SK-N-SH (cell line): ENCODE measurements around the gene MICB. TPM values are rescaled to one million over a fixed set of nuclear protein-coding genes. Genes with fewer than 3 reads are reported as not detected.

ENCODE experiments used
- CTCF ChIA-PET: fragments of 300-600, 350-600 bp; formaldehyde crosslinking; extraction: SDS; loops from one replicate; lab custom pipeline; 2021; lab: Yijun Ruan, JAX
- POLR2A ChIA-PET: fragments of 350-600 bp; sonication (Branson Sonifier 250); formaldehyde crosslinking; extraction: SDS; loops from one replicate; lab custom pipeline; 2020; ENCODE audit warnings: antibody characterized with exemption, inconsistent platforms; lab: Yijun Ruan, JAX
- DNase-seq: peaks from one replicate; pipeline ENCODE4 v3.0.0; 2012
- H2AFZ ChIP-seq: fragments of 200-600 bp; sonication (generic); 2 replicates; pipeline ENCODE4 v1.8.1; 2016; ENCODE audit warnings: antibody characterized with exemption, mild to moderate bottlenecking, low read depth
- H3F3A ChIP-seq: fragments of 200-600 bp; sonication (generic); replicated peaks from 2 replicates; pipeline ENCODE3; 2016; ENCODE audit warnings: antibody characterized with exemption, mild to moderate bottlenecking; ENCODE audit not compliant: insufficient read depth
- H3K27ac ChIP-seq, 2 experiments: fragments of 200-500 bp in 1 of 2; fragments of 200-600 bp in 1 of 2; sonication (Bioruptor generic) in 1 of 2; sonication (generic), shearing (Covaris generic) in 1 of 2; 2 replicates each; pipeline versions ENCODE4 v1.5.1 to v1.6.1; 2014 to 2016; ENCODE audit warnings: low read depth in 2 of 2, inconsistent platforms in 1 of 2, low read length in 1 of 2, mild to moderate bottlenecking in 1 of 2, mixed read lengths in 1 of 2
- H3K27me3 ChIP-seq: fragments of 200-600 bp; sonication (generic), shearing (Covaris generic); 2 replicates; pipeline ENCODE4 v1.6.1; 2016; ENCODE audit warnings: mixed run types; ENCODE audit not compliant: insufficient read depth
- H3K36me3 ChIP-seq, 2 experiments: fragments of 200-500 bp in 1 of 2; fragments of 200-600 bp in 1 of 2; sonication (Bioruptor generic) in 1 of 2; sonication (generic) in 1 of 2; replicated peaks in 1 of 2; 2 replicates each; pipeline versions ENCODE3 to v1.5.1; 2014 to 2016; ENCODE audit warnings: low read length in 1 of 2, mild to moderate bottlenecking in 1 of 2; ENCODE audit not compliant: insufficient read depth in 2 of 2, control insufficient read depth in 1 of 2
- H3K4me1 ChIP-seq, 2 experiments: fragments of 200-500 bp in 1 of 2; fragments of 200-600 bp in 1 of 2; sonication (Bioruptor generic) in 1 of 2; sonication (generic), shearing (Covaris generic) in 1 of 2; 2 replicates each; pipeline versions ENCODE4 v1.5.1 to v1.6.1; 2014 to 2016; ENCODE audit warnings: low read depth in 1 of 2, low read length in 1 of 2, mixed run types in 1 of 2; ENCODE audit not compliant: insufficient read depth in 2 of 2, control insufficient read depth in 1 of 2
- H3K4me2 ChIP-seq: fragments of 200-600 bp; sonication (generic), shearing (Covaris generic); 2 replicates; pipeline ENCODE4 v1.6.1; 2017; ENCODE audit warnings: mixed run types
- H3K4me3 ChIP-seq, 2 experiments: fragments of 200-500 bp in 1 of 2; fragments of 200-600 bp in 1 of 2; sonication (Bioruptor generic) in 1 of 2; sonication (generic), shearing (Covaris generic) in 1 of 2; 2 replicates each; pipeline versions ENCODE4 v1.5.1 to v1.8.1; 2014 to 2016; ENCODE audit warnings: low read depth in 2 of 2, inconsistent platforms in 1 of 2, low read length in 1 of 2, mild to moderate bottlenecking in 1 of 2, mixed read lengths in 1 of 2, moderate library complexity in 1 of 2
- H3K79me2 ChIP-seq: fragments of 200-600 bp; sonication (generic); 2 replicates; pipeline ENCODE4 v1.8.1; 2017; ENCODE audit warnings: mild to moderate bottlenecking; ENCODE audit not compliant: insufficient read depth
- H3K9ac ChIP-seq: fragments of 200-600 bp; sonication (generic); 2 replicates; pipeline ENCODE4 v1.6.1; 2017; ENCODE audit warnings: mixed run types
- H3K9me2 ChIP-seq: fragments of 200-600 bp; sonication (generic); 2 replicates; pipeline ENCODE4 v1.6.1; 2017; ENCODE audit warnings: mixed run types
- H3K9me3 ChIP-seq: fragments of 200-600 bp; sonication (generic); 2 replicates; pipeline ENCODE4 v1.6.1; 2017; ENCODE audit warnings: mixed run types, mild to moderate bottlenecking, moderate library complexity
- H4K20me1 ChIP-seq: fragments of 200-600 bp; sonication (generic); 2 replicates; pipeline ENCODE4 v1.6.1; 2017; ENCODE audit warnings: mild to moderate bottlenecking, mixed run types; ENCODE audit not compliant: insufficient read depth
- EP300 ChIP-seq, 2 experiments: IDR thresholded peaks; 2 replicates each; pipeline versions ENCODE4 v1.4.0 to v1.6.1; 2012; ENCODE audit warnings: borderline replicate concordance in 1 of 2, low read depth in 1 of 2, low read length in 1 of 2
- FOXJ3 ChIP-seq: sonication (generic); formaldehyde crosslinking; IDR thresholded peaks from 2 replicates; pipeline ENCODE4 v1.5.1; 2020; ENCODE audit warnings: mild to moderate bottlenecking, missing genetic modification reagents
- GABPA ChIP-seq: IDR thresholded peaks from 2 replicates; pipeline ENCODE4 v1.4.0; 2012; ENCODE audit warnings: low read depth, mild to moderate bottlenecking
- GATA2 ChIP-seq: sonication (generic); formaldehyde crosslinking; IDR thresholded peaks from 2 replicates; pipeline ENCODE4 v1.5.0; 2020; ENCODE audit warnings: mild to moderate bottlenecking, missing genetic modification reagents
- MAX ChIP-seq: IDR thresholded peaks from 2 replicates; pipeline ENCODE4 v1.4.0; 2012; ENCODE audit warnings: low read depth
- POLR2AphosphoS5 ChIP-seq: IDR thresholded peaks from 2 replicates; pipeline ENCODE4 v1.6.1; 2012; ENCODE audit warnings: low read depth, low read length
- RCOR1 ChIP-seq: fragments of 150-350 bp; IDR thresholded peaks from 2 replicates; pipeline ENCODE4 v1.6.1; 2017; ENCODE audit warnings: antibody characterized with exemption, low read length
- RFX5 ChIP-seq: IDR thresholded peaks from 2 replicates; pipeline ENCODE4 v1.6.1; 2012; ENCODE audit warnings: mild to moderate bottlenecking, improper control_type of control experiment, low read length
- SMC3 ChIP-seq: IDR thresholded peaks from 2 replicates; pipeline ENCODE4 v1.6.1; 2012; ENCODE audit warnings: low read depth, low read length, improper control_type of control experiment
- TEAD4 ChIP-seq: IDR thresholded peaks from 2 replicates; pipeline ENCODE4 v1.4.0; 2012; ENCODE audit warnings: mild to moderate bottlenecking, borderline replicate concordance; ENCODE audit not compliant: insufficient read depth
- USF1 ChIP-seq: IDR thresholded peaks from 2 replicates; pipeline ENCODE4 v1.4.0; 2012; ENCODE audit warnings: low read depth, borderline replicate concordance
- USF2 ChIP-seq: fragments of 150-350 bp; IDR thresholded peaks from 2 replicates; pipeline ENCODE4 v1.6.1; 2017; ENCODE audit warnings: antibody characterized with exemption, low read length, low read depth, borderline replicate concordance
- YY1 ChIP-seq: IDR thresholded peaks from 2 replicates; pipeline ENCODE4 v1.4.0; 2012; ENCODE audit warnings: low read depth, mild to moderate bottlenecking
- WGBS: methylation state at CpG from one replicate; pipeline ENCODE4 v1.1.6; 2017; ENCODE audit warnings: low lambda C conversion rate; 5-methylcytosine and 5-hydroxymethylcytosine counted together
- polyA plus RNA-seq, 3 experiments: library from polyadenylated mRNA; depleted of rRNA; stranded (reverse); fragments of >200 nt; gene quantifications; 2 replicates each; pipeline ENCODE4 v1.2.3, GENCODE V29; 2012
- TF ChIP-seq, protein P1 (sequence below): fragments of 150-350 bp; IDR thresholded peaks from 2 replicates; pipeline ENCODE4 v1.6.1; 2016; ENCODE audit warnings: mild to moderate bottlenecking, low read depth, low read length
- TF ChIP-seq, protein P2 (sequence below): IDR thresholded peaks from 2 replicates; pipeline ENCODE4 v1.6.1; 2012; ENCODE audit warnings: mild to moderate bottlenecking, low read depth, low read length, moderate library complexity

Gene MICB
- polyA plus RNA-seq, 1 of the 3 experiments (the other 2 are of a cell fraction) = 9.7 TPM

DNA sequence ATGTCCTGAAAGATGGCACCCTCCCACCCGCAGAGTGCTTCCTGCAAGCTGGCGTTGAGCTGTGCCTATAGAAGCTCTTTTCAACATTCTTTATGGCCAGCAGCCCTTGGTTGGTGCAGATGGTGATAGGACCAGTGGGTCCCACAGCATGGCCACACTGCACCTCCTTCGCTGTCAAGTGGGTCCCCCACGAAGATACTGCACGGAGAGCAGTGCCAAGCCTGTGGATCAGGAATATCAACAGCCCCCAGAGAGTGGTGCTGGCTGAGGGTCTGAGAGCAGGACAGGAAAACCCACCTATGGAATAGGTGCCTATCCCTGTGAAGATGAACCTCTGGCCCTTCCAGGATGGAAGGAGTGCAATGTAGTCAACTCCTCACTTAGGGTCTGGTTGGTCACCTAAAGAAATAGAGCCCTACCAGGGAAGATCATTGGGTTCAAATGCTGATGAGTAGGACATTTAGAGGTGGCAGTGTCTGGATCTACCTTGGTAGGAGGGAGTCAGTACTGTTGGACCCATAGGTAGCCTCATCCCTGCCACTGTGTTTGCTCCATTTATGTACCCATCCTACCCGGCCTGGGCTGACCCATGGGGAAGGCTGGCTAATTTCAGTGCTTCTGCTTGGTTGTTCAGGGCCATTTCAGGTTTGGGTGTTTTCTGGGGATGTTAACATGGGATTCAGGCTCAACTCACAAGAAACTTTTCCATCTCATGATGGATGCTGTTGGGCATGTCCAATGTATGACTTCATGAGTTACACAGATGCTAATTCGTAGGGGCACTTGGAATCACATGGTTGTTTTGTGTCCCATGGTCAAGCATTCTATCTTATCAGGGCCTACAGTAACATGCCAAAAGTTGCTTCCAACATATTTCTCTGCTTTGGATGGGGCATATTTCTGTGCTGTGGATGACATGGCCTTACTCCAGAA, 33.4 kb upstream of the MICB start (continued):
- no peak for TF ChIP-seq USF1

DNA sequence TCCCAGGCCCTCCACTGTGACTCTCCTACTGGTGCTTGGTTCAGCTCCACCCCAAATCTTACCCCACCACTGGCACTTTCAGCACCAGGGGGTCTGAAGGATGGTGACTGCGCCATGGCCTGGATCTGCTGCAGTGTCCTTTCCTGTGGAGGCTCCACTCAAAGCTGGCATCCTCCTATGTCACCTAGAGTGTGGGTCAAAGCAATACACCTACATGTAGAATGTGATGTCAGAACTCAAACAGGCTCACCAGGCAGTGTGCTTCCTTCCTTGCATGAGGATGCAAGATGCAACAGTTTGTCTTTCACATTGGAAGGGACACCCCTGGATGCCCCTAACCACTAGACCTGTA, 32.8 kb upstream of the MICB start:
- DNase-seq = no peak
- Histone ChIP-seq H3K79me2 (no peaks in the 10 kb centered on the region), H3K36me3 (no peaks in the 10 kb centered on the region), H3K4me2 (no peak overlapping the region), H3K27ac (no peak overlapping the region), H2AFZ (no peak overlapping the region), H3K27me3 (peaks cover 34% of the 10 kb centered on the region), H3K9me2 (no peaks in the 10 kb centered on the region), H3K4me1 (no peaks in the 10 kb centered on the region; a peak in 1 of 4 replicates), H3K9ac (no peak overlapping the region), H3K9me3 (no peaks in the 10 kb centered on the region), H3F3A (no peaks in the 10 kb centered on the region), H3K4me3 (no peak overlapping the region), H4K20me1 (no peaks in the 10 kb centered on the region)
- TF ChIP-seq GABPA = no peak
- no peak for TF ChIP-seq POLR2AphosphoS5
- TF ChIP-seq USF2 = no peak
- TF ChIP-seq TEAD4 = no peak
- POLR2A ChIA-PET = no interaction called here
- CTCF ChIA-PET = no interaction called here
- 14% methylated on average over 1 of the region's 1 CpG for WGBS

- DNase-seq = no peak
- H3K9me3 ChIP-seq = no peaks in the 10 kb centered on the region
- H3K79me2 ChIP-seq = no peaks in the 10 kb centered on the region
- H3K27me3 ChIP-seq = peaks cover 34% of the 10 kb centered on the region
- H3K4me2 ChIP-seq = no peak overlapping the region
- H3K9me2 ChIP-seq = no peaks in the 10 kb centered on the region
- POLR2A ChIA-PET = no interaction called here
- H3K36me3 ChIP-seq = no peaks in the 10 kb centered on the region
- CTCF ChIA-PET = no interaction called here
- no peaks in the 10 kb centered on the region for H4K20me1 ChIP-seq
- no peaks in the 10 kb centered on the region for H3F3A ChIP-seq
- 40% methylated on average over 5 of the region's 5 CpGs for WGBS
- H3K4me1 ChIP-seq = no peaks in the 10 kb centered on the region; a peak in 1 of 4 replicates
- no peak overlapping the region for H3K4me3 ChIP-seq
- H3K9ac ChIP-seq = no peak overlapping the region
- no peak overlapping the region for H3K27ac ChIP-seq
- TF ChIP-seq, protein P1, sequence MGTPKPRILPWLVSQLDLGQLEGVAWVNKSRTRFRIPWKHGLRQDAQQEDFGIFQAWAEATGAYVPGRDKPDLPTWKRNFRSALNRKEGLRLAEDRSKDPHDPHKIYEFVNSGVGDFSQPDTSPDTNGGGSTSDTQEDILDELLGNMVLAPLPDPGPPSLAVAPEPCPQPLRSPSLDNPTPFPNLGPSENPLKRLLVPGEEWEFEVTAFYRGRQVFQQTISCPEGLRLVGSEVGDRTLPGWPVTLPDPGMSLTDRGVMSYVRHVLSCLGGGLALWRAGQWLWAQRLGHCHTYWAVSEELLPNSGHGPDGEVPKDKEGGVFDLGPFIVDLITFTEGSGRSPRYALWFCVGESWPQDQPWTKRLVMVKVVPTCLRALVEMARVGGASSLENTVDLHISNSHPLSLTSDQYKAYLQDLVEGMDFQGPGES = no peak
- no peak for TF ChIP-seq GATA2 (CRISPR knock-in tag)
- TF ChIP-seq SMC3 = no peak
- TF ChIP-seq EP300 (IDR thresholded peaks at IDR 0.05; ENCODE audit: borderline replicate concordance in 1 of 2, low read depth in 1 of 2, low read length in 1 of 2) = no peak
- TF ChIP-seq MAX = no peak
- TF ChIP-seq FOXJ3 (CRISPR knock-in tag) = no peak
- TF ChIP-seq TEAD4 = no peak
- TF ChIP-seq, protein P2, sequence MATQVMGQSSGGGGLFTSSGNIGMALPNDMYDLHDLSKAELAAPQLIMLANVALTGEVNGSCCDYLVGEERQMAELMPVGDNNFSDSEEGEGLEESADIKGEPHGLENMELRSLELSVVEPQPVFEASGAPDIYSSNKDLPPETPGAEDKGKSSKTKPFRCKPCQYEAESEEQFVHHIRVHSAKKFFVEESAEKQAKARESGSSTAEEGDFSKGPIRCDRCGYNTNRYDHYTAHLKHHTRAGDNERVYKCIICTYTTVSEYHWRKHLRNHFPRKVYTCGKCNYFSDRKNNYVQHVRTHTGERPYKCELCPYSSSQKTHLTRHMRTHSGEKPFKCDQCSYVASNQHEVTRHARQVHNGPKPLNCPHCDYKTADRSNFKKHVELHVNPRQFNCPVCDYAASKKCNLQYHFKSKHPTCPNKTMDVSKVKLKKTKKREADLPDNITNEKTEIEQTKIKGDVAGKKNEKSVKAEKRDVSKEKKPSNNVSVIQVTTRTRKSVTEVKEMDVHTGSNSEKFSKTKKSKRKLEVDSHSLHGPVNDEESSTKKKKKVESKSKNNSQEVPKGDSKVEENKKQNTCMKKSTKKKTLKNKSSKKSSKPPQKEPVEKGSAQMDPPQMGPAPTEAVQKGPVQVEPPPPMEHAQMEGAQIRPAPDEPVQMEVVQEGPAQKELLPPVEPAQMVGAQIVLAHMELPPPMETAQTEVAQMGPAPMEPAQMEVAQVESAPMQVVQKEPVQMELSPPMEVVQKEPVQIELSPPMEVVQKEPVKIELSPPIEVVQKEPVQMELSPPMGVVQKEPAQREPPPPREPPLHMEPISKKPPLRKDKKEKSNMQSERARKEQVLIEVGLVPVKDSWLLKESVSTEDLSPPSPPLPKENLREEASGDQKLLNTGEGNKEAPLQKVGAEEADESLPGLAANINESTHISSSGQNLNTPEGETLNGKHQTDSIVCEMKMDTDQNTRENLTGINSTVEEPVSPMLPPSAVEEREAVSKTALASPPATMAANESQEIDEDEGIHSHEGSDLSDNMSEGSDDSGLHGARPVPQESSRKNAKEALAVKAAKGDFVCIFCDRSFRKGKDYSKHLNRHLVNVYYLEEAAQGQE = no peak
- no peak for TF ChIP-seq RCOR1
- no peak for TF ChIP-seq YY1
- TF ChIP-seq RFX5 = no peak
- no peak for TF ChIP-seq GABPA
- H2AFZ ChIP-seq = no peak overlapping the region
Measured at GRCh38 chr6:31465718-31466117, 32.2 kb upstream of the MICB start.
